Head of caudate nucleus (tissue), 42 donors: ENCODE data around the gene LGALS8.
"Not testable (repeated sequence)": the region's sequence is repeated elsewhere in the genome, so short reads cannot be mapped to it uniquely, and the experiment has no call there.

Source experiments
- DNase-seq, 42 donors: peaks; one replicate each; pipeline versions ENCODE4 v3.0.0 to v3.0.0-alpha.2; 2020 to 2021; ENCODE audit warnings: mixed read lengths in 7 of 42
- intact Hi-C: fragments of 100-400 bp; cut with DNase I; formaldehyde crosslinking; loops from one replicate; pipeline ENCODE4 v1.15.0; 2022

The LGALS8 gene

GRCh38 chr1:236565530-236565929, 41.7 kb downstream of the LGALS8 start:
- no peak for DNase-seq
- intact Hi-C loops, result no loop called here

DNA sequence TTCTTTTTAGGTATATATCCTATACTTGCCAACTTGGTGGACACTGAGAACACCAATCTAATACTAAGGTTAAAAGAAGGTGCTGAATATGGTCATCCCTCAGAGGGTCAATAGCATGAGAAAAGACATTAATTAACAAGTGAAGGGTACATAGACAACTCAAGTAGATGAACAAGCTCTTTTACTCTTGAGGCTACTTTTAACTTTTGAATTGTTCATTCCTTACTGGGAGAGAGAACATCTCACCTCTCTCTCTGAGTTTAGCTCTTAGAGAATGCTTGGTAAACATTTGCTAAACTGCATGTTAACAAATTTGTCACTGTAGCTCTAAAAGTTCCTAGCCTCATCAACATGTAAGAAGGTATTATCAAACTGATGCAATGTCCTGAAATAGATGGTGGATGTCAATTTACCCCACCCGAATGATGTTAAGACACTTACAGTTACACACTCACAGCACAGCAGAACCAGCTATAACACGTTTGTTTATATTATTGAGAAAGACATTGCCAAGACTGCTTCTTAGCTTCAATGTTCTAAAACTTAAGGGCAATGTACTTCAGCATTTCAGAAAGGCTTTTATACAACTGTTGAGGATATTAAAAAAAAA, 44.6 kb downstream of the LGALS8 start:
- DNase-seq, result no peak
- intact Hi-C loops, result no loop called here

DNA sequence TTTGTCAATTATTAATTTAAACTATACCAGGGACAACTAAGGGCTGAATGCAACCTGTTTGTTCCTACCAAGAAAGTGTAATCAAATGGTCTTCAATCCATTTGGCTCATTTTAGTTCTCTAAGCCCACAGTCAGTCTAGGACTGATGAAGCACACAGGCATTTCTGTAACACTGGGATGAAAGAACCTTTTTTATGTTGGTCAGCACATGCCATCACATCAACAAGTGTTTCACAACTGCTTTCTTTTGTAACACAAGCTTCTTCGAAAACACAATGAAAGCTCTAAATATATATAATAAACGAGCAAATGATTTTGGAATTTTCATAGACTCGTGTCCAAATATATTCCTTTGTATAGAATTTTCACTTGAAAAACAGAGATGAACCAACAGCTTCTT, 51.7 kb downstream of the LGALS8 start:
- peak in 2 of 42 donors; percentile 5 to 17 for DNase-seq
- intact Hi-C loops, result no loop called here

DNA sequence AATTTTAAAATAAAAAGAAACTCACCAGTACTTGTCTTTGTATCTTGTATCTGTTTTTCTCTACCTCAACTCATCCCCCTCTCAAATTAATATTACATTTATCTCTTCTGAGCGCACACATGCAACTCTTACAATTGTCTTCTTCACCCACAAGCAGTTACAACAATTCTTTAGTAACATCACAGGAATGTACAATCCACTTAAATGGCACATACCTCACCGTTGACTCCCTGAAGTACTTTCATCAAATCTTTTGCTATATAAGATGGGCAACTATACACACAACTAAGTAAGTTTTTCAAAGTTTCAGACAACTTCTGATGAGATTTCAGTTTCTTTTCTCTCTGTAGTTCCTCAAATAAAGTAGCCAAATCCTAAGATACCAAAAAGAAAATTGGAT, 52.2 kb downstream of the LGALS8 start:
- intact Hi-C loops, result no loop called here
- DNase-seq, result no peak

DNA sequence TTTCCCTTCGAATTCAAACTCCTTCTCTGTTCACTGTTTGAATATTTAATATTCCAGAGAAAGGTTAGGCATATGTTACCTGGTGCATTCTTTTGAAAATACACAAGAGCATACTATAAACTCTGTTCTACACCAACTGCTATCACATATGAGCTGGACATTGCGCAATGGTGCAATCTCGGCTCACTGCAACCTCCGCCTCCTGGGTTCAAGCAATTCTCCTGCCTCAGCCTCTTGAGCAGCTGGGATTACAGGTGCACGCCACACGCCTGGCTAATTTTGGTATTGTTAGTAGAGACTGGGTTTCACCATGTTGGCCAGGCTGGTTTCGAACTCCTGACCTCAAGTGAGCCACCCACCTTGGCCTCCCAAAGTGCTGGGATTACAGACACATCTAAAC, 53.3 kb downstream of the LGALS8 start:
- DNase-seq, intact Hi-C loops: not testable (repeated sequence)

- intact Hi-C loops, result no loop called here
- no peak for DNase-seq
Measured at GRCh38 chr1:236578661-236579060, 54.9 kb downstream of the LGALS8 start.

GRCh38 chr1:236580404-236580803, 56.6 kb downstream of the LGALS8 start:
- intact Hi-C loops, result not testable (repeated sequence)

DNA sequence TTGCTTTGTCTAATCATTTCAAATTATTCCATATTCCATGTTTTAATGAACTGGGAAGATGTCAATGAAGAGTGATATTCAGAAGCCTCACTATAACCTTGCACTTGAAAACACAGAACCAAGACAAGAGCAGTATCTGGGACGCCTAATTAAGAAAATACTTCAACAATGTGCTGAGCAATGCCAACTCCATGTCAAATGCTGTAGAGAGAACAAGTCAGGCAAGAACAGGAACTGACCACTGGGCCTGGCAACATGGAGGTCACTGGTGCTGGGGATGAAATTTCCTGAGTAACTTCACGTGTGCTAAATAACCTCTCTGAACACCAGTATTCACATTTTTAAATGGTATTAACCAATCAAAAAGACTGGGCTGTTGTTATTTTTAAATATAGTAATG, 57.7 kb downstream of the LGALS8 start:
- no peak for DNase-seq
- intact Hi-C loops, result no loop called here

More at GRCh38 chr1:236580404-236580803, 56.6 kb downstream of the LGALS8 start:
- not testable (repeated sequence) for DNase-seq

- no peak for DNase-seq
- intact Hi-C loops, result no loop called here
Measured at GRCh38 chr1:236589531-236589930, 65.7 kb downstream of the LGALS8 start.

- DNase-seq, result no peak
- intact Hi-C loops, result no loop called here
Measured at GRCh38 chr1:236590553-236591150, 66.9 kb downstream of the LGALS8 start.

- DNase-seq, result no peak
- intact Hi-C loops, result loop anchor here (10.0 kb wide), 2 partner anchors 93 to 497 kb away; no protein-coding TSS in a partner anchor
Measured at GRCh38 chr1:236602171-236602570, 78.4 kb downstream of the LGALS8 start.
